ENCODE results near the gene IPO7. TPM values are rescaled to one million over a fixed set of nuclear protein-coding genes. Genes with fewer than 3 reads are reported as not detected.

The IPO7 gene
- total RNA-seq, 1 experiment from 2014 or later, result 205 TPM

DNA sequence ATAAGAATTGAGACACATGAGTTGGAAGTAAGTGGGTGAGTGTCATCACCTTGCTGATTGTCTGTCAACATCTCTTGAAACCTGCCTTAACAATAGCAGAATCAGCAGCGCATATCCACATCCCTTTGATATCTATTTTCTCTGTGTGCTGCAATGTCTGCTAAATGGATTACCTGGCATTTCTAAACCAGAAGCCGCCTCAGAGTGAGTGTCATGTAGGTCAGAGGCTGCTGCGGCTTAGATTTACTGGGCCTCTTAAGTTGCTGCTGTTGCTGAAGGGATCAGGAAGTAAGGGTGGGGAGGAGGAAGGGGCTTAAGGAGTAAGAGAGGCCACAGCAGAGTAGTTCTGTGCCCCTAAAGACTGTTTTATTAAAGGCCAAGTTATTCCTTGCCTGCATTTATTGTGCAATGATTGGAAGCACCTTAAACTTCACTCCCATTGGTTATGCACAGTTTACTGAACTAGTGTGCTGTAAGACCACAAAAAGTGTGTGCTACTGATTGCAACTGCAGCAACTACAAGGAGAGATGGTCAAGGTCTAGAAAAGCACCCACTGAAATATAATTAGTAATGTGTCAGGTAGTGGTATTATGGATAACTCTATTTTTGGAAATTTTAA, 40.3 kb upstream of the IPO7 start:
- no peak overlapping the region for H3K27ac ChIP-seq (ENCODE audit: insufficient read length, low read depth, low read length)
- no peak overlapping the region for H2BK15ac ChIP-seq (ENCODE audit: low read depth, low read length)
- H3K4ac ChIP-seq (ENCODE audit: low read depth, low read length), result no peak overlapping the region
- H4K91ac ChIP-seq (ENCODE audit: insufficient read length, low read depth, low read length), result no peak overlapping the region
- WGBS (ENCODE audit: extremely low coverage, insufficient read length, low lambda C conversion rate), result no CpG with 5 or more reads among the region's 3 CpGs
- Mint-ChIP-seq H3K4me3 (no peak overlapping the region), H3K36me3 (ENCODE audit: insufficient read depth in 1 of 3, low read depth in 3 of 3) (no peaks in the 10 kb centered on the region), H3K27ac (no peak overlapping the region), H3K4me1 (peaks cover 23 to 29% of the 10 kb centered on the region in 2 experiments), H3K27me3 (ENCODE audit: low read depth) (no peaks in the 10 kb centered on the region), H3K9me3 (no peaks in the 10 kb centered on the region)
- no peak overlapping the region for H4K8ac ChIP-seq (replicated peaks; ENCODE audit: insufficient read length, low read depth, low read length)
- H2BK120ac ChIP-seq (ENCODE audit: low read depth, low read length, poor library complexity, severe bottlenecking), result no peak overlapping the region
- no peaks in the 10 kb centered on the region for H3K27me3 ChIP-seq (ENCODE audit: insufficient read depth, low read length)
- H2AFZ ChIP-seq (ENCODE audit: low read length), result no peak overlapping the region
- no peak overlapping the region for H3K18ac ChIP-seq (ENCODE audit: insufficient read length, low read depth, low read length)
- H3K23me2 ChIP-seq (ENCODE audit: insufficient read length, low read depth, low read length, poor library complexity, severe bottlenecking), result no peaks in the 10 kb centered on the region
- H3K4me1 ChIP-seq (ENCODE audit: insufficient read depth, low read length), result peaks cover 2% of the 10 kb centered on the region; the same call in 1 of the 2 replicates
- TF ChIP-seq, protein P1, sequence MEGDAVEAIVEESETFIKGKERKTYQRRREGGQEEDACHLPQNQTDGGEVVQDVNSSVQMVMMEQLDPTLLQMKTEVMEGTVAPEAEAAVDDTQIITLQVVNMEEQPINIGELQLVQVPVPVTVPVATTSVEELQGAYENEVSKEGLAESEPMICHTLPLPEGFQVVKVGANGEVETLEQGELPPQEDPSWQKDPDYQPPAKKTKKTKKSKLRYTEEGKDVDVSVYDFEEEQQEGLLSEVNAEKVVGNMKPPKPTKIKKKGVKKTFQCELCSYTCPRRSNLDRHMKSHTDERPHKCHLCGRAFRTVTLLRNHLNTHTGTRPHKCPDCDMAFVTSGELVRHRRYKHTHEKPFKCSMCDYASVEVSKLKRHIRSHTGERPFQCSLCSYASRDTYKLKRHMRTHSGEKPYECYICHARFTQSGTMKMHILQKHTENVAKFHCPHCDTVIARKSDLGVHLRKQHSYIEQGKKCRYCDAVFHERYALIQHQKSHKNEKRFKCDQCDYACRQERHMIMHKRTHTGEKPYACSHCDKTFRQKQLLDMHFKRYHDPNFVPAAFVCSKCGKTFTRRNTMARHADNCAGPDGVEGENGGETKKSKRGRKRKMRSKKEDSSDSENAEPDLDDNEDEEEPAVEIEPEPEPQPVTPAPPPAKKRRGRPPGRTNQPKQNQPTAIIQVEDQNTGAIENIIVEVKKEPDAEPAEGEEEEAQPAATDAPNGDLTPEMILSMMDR (conservative IDR thresholded peaks at IDR 0.05), result no peak
- H2BK20ac ChIP-seq (ENCODE audit: low read depth, low read length, poor library complexity, severe bottlenecking), result no peak overlapping the region
- H3T11ph ChIP-seq (ENCODE audit: low read length), result no peak overlapping the region
- H3K79me1 ChIP-seq (ENCODE audit: insufficient read depth, low read depth, low read length, poor library complexity, severe bottlenecking), result no peaks in the 10 kb centered on the region
- no peak overlapping the region for H4K5ac ChIP-seq (ENCODE audit: insufficient read length, low read depth, low read length)
- no peaks in the 10 kb centered on the region for H3K79me2 ChIP-seq (ENCODE audit: insufficient read depth, low read length)
- no peak overlapping the region for H3K4me2 ChIP-seq (ENCODE audit: insufficient read depth, insufficient read length, low read length)
- no peak overlapping the region for H3K14ac ChIP-seq (ENCODE audit: insufficient read depth, low read length)
- DNase-seq, result no peak
- no peak overlapping the region for H2BK5ac ChIP-seq (ENCODE audit: insufficient read length, low read length)
- H2AK5ac ChIP-seq (ENCODE audit: insufficient read length, low read length), result no peak overlapping the region
- H3K23ac ChIP-seq (ENCODE audit: insufficient read length, low read depth, low read length), result no peak overlapping the region
- H4K20me1 ChIP-seq (ENCODE audit: control insufficient read depth, insufficient read depth, insufficient read length), result no peaks in the 10 kb centered on the region
- no peak overlapping the region for H3K9ac ChIP-seq (ENCODE audit: extremely low read depth, insufficient read length, low read length)
- no peak overlapping the region for H3K56ac ChIP-seq (ENCODE audit: insufficient read length, low read depth, low read length)
- no peak overlapping the region for H2BK12ac ChIP-seq (ENCODE audit: insufficient read length, low read depth, low read length)
- no peaks in the 10 kb centered on the region for H3K9me3 ChIP-seq (ENCODE audit: control insufficient read depth, low read depth, low read length)
